Measurements from ENCODE around the gene NEMP2.

DNA sequence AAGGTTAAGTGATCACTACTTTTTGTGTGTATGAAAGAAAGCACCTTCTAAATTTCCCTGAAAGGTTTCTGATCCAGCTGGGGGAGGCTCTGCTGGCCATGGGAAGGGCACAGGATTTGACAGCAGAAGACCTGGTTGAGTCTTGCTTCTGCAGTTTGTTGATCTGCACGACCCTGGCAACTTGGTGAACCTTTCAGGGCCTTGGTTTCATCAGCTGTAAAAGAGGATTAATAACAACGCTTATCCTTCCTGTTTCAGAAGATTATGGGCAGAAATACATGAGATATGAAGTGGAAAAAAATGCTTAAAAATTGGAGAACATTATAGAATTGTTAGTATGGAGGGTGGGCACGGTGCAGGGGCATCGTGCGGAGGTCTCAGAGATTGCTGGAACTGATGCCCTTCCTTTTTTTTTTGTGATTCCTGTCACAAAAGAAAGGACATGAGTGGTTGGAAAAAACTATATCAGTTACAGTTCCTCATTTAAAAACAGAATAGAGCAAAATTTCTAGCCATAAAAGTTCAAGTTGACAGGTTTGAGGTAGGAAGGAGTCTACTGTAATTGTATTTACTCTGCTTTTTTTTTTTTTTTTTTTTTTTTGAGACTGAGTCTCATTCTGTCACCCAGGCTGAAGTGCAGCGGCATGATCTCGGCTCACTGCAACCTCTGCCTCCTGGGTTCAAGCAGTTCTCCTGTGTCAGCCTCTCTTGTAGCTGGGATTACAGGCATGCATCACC, 79.0 kb downstream of the NEMP2 start:
- TF ChIP-seq, protein P1, sequence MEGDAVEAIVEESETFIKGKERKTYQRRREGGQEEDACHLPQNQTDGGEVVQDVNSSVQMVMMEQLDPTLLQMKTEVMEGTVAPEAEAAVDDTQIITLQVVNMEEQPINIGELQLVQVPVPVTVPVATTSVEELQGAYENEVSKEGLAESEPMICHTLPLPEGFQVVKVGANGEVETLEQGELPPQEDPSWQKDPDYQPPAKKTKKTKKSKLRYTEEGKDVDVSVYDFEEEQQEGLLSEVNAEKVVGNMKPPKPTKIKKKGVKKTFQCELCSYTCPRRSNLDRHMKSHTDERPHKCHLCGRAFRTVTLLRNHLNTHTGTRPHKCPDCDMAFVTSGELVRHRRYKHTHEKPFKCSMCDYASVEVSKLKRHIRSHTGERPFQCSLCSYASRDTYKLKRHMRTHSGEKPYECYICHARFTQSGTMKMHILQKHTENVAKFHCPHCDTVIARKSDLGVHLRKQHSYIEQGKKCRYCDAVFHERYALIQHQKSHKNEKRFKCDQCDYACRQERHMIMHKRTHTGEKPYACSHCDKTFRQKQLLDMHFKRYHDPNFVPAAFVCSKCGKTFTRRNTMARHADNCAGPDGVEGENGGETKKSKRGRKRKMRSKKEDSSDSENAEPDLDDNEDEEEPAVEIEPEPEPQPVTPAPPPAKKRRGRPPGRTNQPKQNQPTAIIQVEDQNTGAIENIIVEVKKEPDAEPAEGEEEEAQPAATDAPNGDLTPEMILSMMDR (IDR thresholded peaks at IDR 0.05 in 8 of 11, conservative IDR thresholded peaks at IDR 0.05 in 3 of 11) = no peak
- TF ChIP-seq POLR2AphosphoS5 (IDR thresholded peaks at IDR 0.05) = no peak
- TF ChIP-seq POLR2A (IDR thresholded peaks at IDR 0.05) = no peak

Measured in spleen (tissue), 7 donors.